Right lobe of liver (tissue), 6 donors: ENCODE data around the gene QRICH2. TPM values are rescaled to one million over a fixed set of nuclear protein-coding genes. Genes with fewer than 3 reads are reported as not detected.
"Not testable (repeated sequence)": the region's sequence is repeated elsewhere in the genome, so short reads cannot be mapped to it uniquely, and the experiment has no call there.

Source experiments
- ATAC-seq, 4 donors: fragments of 200-7000 bp; cut with Tn5 transposase; one replicate each; pipeline ENCODE4 v1.9.1; 2020; ENCODE audit warnings: mild to moderate bottlenecking in 4 of 4, moderate library complexity in 4 of 4
- DNase-seq, 3 donors: peaks; one replicate each; pipeline ENCODE4 v3.0.0-alpha.2; 2020
- H3K27ac ChIP-seq, 3 donors: fragments of 200-600 bp; one replicate each; pipeline ENCODE4 v1.8.0; 2022
- H3K27me3 ChIP-seq, 2 donors: fragments of 200-600 bp; one replicate each; pipeline ENCODE4 v1.8.0; 2022
- H3K36me3 ChIP-seq, 4 donors: fragments of 200-600 bp; sonication (generic) in 1 of 4; one replicate each; pipeline versions ENCODE4 v1.5.1 to v1.8.0; 2017 to 2022; ENCODE audit warnings: control low read depth in 1 of 4
- H3K4me1 ChIP-seq, 4 donors: fragments of 200-600 bp; sonication (generic) in 1 of 4; one replicate each; pipeline versions ENCODE4 v1.5.1 to v1.8.0; 2017 to 2022; ENCODE audit warnings: control low read depth in 1 of 4
- H3K4me3 ChIP-seq, 3 donors: fragments of 200-600 bp; one replicate each; pipeline ENCODE4 v1.8.0; 2022
- H3K9me3 ChIP-seq, 4 donors: fragments of 200-600 bp; sonication (generic) in 1 of 4; one replicate each; pipeline versions ENCODE4 v1.5.1 to v1.8.0; 2017 to 2022; ENCODE audit warnings: control low read depth in 1 of 4
- CTCF ChIP-seq, 4 donors: fragments of 200-600 bp in 3 of 4; fragments of 450-650 bp in 1 of 4; IDR thresholded peaks; one replicate each; pipeline versions ENCODE4 v1.5.1 to v1.8.0; 2016 to 2022; ENCODE audit warnings: antibody characterized with exemption in 4 of 4, mild to moderate bottlenecking in 2 of 4
- POLR2A ChIP-seq: fragments of 450-650 bp; IDR thresholded peaks from one replicate; pipeline ENCODE4 v1.6.1; 2017; ENCODE audit warnings: antibody characterized with exemption, mild to moderate bottlenecking
- WGBS: methylation state at CpG from one replicate; pipeline ENCODE4 v1.1.6; 2018; ENCODE audit warnings: low coverage, low lambda C conversion rate; ENCODE audit not compliant: insufficient coverage; ENCODE audit errors: missing lambda C conversion rate; 5-methylcytosine and 5-hydroxymethylcytosine counted together
- intact Hi-C, 2 donors: fragments of 100-400 bp; cut with DNase I; formaldehyde crosslinking; loops; one replicate each; pipeline versions ENCODE4 v1.11.2 to v1.14.1; 2022
- total RNA-seq, 6 experiments: library from RNA; depleted of rRNA in 2 of 6; stranded (reverse); fragments of >200 nt in 2 of 6; fragmentation: NEBNext Ultra II Directional in 3 of 6; extraction: Animal tissue kit (Norgen Biotek cat#: 25700) in 3 of 6; gene quantifications; one replicate each; pipeline versions ENCODE4 v1.1.0 to v1.2.4, GENCODE V29; 2016 to 2023
- donor health status: DM: no; HTN: yes; CAD: no.
- donor health status: DM: no; HTN: no; CAD: no.
- donor health status: DM: no; HTN: no; CAD: no.
- donor health status: DM: no; HTN: yes; CAD: no.
- donor health status: DM: no; HTN: yes; CAD: no.

The QRICH2 gene
- total RNA-seq, 6 experiments from 2014 or later, result 0.43 to 2.2 (median 1.5) TPM

- H3K27me3 ChIP-seq, result no peaks in the 10 kb centered on the region
- no peak overlapping the region for H3K27ac ChIP-seq
- ATAC-seq (no peak), DNase-seq (no peak)
- no peaks in the 10 kb centered on the region for H3K4me1 ChIP-seq
- H3K9me3 ChIP-seq, result no peaks in the 10 kb centered on the region
- no peak overlapping the region for H3K4me3 ChIP-seq
- intact Hi-C loops, result no loop called here
- no peak for TF ChIP-seq CTCF (IDR thresholded peaks at IDR 0.05)
- TF ChIP-seq POLR2A, result no peak
- WGBS, result 80% methylated on average over 9 of the region's 9 CpGs
- peaks cover 0 to 44% (median 13%) of the 10 kb centered on the region in 4 donors for H3K36me3 ChIP-seq
Observed at GRCh38 chr17:76312735-76313134, 4.7 kb upstream of the QRICH2 start.

- Histone ChIP-seq H3K4me3 (no peak overlapping the region), H3K9me3 (no peaks in the 10 kb centered on the region), H3K27me3 (no peaks in the 10 kb centered on the region), H3K27ac (no peak overlapping the region), H3K36me3 (peaks cover 0 to 44% (median 13%) of the 10 kb centered on the region in 4 donors), H3K4me1 (no peaks in the 10 kb centered on the region)
- ATAC-seq (no peak), DNase-seq (no peak)
- intact Hi-C loops, result loop anchor here (5.0 kb wide), 2 partner anchors 78 to 88 kb away; no protein-coding TSS in a partner anchor
- WGBS, result 85% methylated on average over 4 of the region's 4 CpGs
- no peak for TF ChIP-seq POLR2A
- no peak for TF ChIP-seq CTCF (IDR thresholded peaks at IDR 0.05)
Observed at GRCh38 chr17:76309461-76309860, 1.4 kb upstream of the QRICH2 start.

- H3K27ac ChIP-seq, result no peak overlapping the region
- ATAC-seq (peak in 2 of 4 donors; percentile 8 to 17), DNase-seq (no peak)
- peaks cover 0 to 27% (median 9%) of the 10 kb centered on the region in 4 donors for H3K36me3 ChIP-seq
- WGBS, result 94% methylated on average over 17 of the region's 58 CpGs
- no peak overlapping the region for H3K4me3 ChIP-seq
- TF ChIP-seq POLR2A, result no peak
- no peak for TF ChIP-seq CTCF (IDR thresholded peaks at IDR 0.05)
- no peaks in the 10 kb centered on the region for H3K4me1 ChIP-seq
- H3K9me3 ChIP-seq, result no peaks in the 10 kb centered on the region
- H3K27me3 ChIP-seq, result no peaks in the 10 kb centered on the region
- intact Hi-C loops, result loop anchor here (5.0 kb wide), 2 partner anchors 80 to 90 kb away; no protein-coding TSS in a partner anchor
Observed at GRCh38 chr17:76307299-76307965, 644 bp downstream of the QRICH2 start.

- H3K9me3 ChIP-seq, H3K4me3 ChIP-seq, H3K4me1 ChIP-seq, DNase-seq, H3K36me3 ChIP-seq, ATAC-seq, H3K27me3 ChIP-seq, H3K27ac ChIP-seq: not testable (repeated sequence)
- intact Hi-C loops, result loop anchor here (5.0 kb wide), 2 partner anchors 82 to 92 kb away; no protein-coding TSS in a partner anchor
- WGBS, result 60% methylated on average over 1 of the region's 3 CpGs
Observed at GRCh38 chr17:76305135-76305454, 3.0 kb downstream of the QRICH2 start.

GRCh38 chr17:76304226-76305134 lies 3.6 kb downstream of the QRICH2 start:
- 63% methylated on average over 9 of the region's 17 CpGs for WGBS
- no peaks in the 10 kb centered on the region for H3K4me1 ChIP-seq
- H3K36me3 ChIP-seq, result peaks cover 0 to 3% (median 0%) of the 10 kb centered on the region in 4 donors
- no peaks in the 10 kb centered on the region for H3K27me3 ChIP-seq
- H3K4me3 ChIP-seq, result no peak overlapping the region
- no peak for TF ChIP-seq CTCF (IDR thresholded peaks at IDR 0.05)
- no peak for TF ChIP-seq POLR2A
- ATAC-seq (peak in 1 of 4 donors; percentile 9), DNase-seq (no peak)
- no peak overlapping the region for H3K27ac ChIP-seq
- intact Hi-C loops, result loop anchor here (5.0 kb wide), 2 partner anchors 83 to 93 kb away; no protein-coding TSS in a partner anchor
- no peaks in the 10 kb centered on the region for H3K9me3 ChIP-seq
